ENCODE results near the gene B4GALNT2.

B4GALNT2 gene

GRCh38 chr17:49223517-49224197, 91.1 kb downstream of the B4GALNT2 start:
- Mint-ChIP-seq H3K27ac (ENCODE audit: low read depth) (peak overlapping the region; percentile 82), H3K9me3 (no peaks in the 10 kb centered on the region), H3K4me3 (peak overlapping the region; percentile 77), H3K4me1 (peaks cover 57% of the 10 kb centered on the region), H3K36me3 (ENCODE audit: insufficient read depth) (peaks cover 46% of the 10 kb centered on the region), H3K27me3 (no peaks in the 10 kb centered on the region)
- DNase-seq (ENCODE audit: low spot score in 2 of 2) = peak; percentile 37 to 64
- no peak for ATAC-seq (replicated peaks; ENCODE audit: extremely low read depth, poor library complexity, severe bottlenecking)

GRCh38 chr17:49224198-49224996, 91.8 kb downstream of the B4GALNT2 start:
- peak; percentile 54 for ATAC-seq (replicated peaks; ENCODE audit: extremely low read depth, poor library complexity, severe bottlenecking)
- no peaks in the 10 kb centered on the region for H3K9me3 Mint-ChIP-seq
- DNase-seq (ENCODE audit: low spot score in 2 of 2) = peak; percentile 47 to 56
- H3K4me3 Mint-ChIP-seq = peak overlapping the region; percentile 77
- H3K36me3 Mint-ChIP-seq (ENCODE audit: insufficient read depth) = peaks cover 39% of the 10 kb centered on the region
- H3K27ac Mint-ChIP-seq (ENCODE audit: low read depth) = peak overlapping the region; percentile 79
- H3K4me1 Mint-ChIP-seq = peaks cover 56% of the 10 kb centered on the region
- no peaks in the 10 kb centered on the region for H3K27me3 Mint-ChIP-seq

GRCh38 chr17:49224997-49225337, 92.4 kb downstream of the B4GALNT2 start:
- no peak for ATAC-seq (replicated peaks; ENCODE audit: extremely low read depth, poor library complexity, severe bottlenecking)
- peak overlapping the region; percentile 77 for H3K4me3 Mint-ChIP-seq
- H3K36me3 Mint-ChIP-seq (ENCODE audit: insufficient read depth) = peaks cover 34% of the 10 kb centered on the region
- no peaks in the 10 kb centered on the region for H3K27me3 Mint-ChIP-seq
- peaks cover 56% of the 10 kb centered on the region for H3K4me1 Mint-ChIP-seq
- H3K9me3 Mint-ChIP-seq = no peaks in the 10 kb centered on the region
- peak overlapping the region; percentile 79 for H3K27ac Mint-ChIP-seq (ENCODE audit: low read depth)
- DNase-seq (ENCODE audit: low spot score in 2 of 2) = no peak

- Mint-ChIP-seq H3K27ac (ENCODE audit: low read depth) (no peak overlapping the region), H3K4me3 (no peak overlapping the region)
Observed at GRCh38 chr17:49225554-49226236, 93.1 kb downstream of the B4GALNT2 start.

More at GRCh38 chr17:49225554-49226236, 93.1 kb downstream of the B4GALNT2 start:
- Mint-ChIP-seq H3K36me3 (ENCODE audit: insufficient read depth) (peaks cover 29% of the 10 kb centered on the region), H3K9me3 (no peaks in the 10 kb centered on the region), H3K27me3 (no peaks in the 10 kb centered on the region), H3K4me1 (peaks cover 50% of the 10 kb centered on the region)
- DNase-seq (ENCODE audit: low spot score in 2 of 2) = no peak
- no peak for ATAC-seq (replicated peaks; ENCODE audit: extremely low read depth, poor library complexity, severe bottlenecking)
